Measurements from ENCODE around the gene POU6F2.
"Not testable (repeated sequence)": the region's sequence is repeated elsewhere in the genome, so short reads cannot be mapped to it uniquely, and the experiment has no call there.

POU6F2 gene

DNA sequence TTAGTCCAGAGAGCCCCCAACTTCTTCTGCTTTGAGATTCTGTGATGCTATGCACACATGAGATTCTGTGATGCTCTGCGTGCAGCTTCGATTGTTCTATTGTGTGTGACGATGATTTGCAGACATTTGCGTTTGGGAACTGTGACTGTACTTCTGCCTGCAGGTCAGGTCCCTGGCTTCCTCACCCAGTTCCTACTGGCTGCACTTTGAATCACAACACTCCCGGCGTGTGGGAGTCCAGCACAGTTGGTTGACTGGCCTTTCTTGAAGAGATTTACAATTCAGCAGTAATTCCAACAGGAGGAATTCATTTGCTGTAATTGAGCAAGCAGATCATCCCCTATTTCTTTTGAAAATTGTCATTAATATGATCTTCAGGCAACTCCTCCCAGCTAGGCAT is 336.3 kb downstream of the POU6F2 start:
- no peak for DNase-seq

DNA sequence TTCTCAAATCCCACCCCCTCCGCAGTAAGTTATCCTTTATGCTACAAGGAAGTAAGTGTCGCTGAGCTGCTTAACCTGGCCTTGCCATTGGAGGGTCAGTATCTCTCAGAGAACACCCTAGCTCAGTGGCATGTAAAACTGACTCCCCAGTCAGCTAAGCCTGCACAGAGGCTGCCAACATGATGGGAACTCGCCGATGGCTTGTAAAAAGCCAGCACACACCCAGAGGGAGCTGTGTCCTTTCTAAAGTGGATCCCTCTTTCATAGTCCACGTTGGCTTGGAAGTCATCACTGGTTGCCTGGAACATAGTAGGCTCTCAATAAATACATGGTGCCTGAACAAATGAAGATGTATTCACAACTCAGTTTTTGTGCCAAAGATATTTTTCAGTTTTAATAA is 339.4 kb downstream of the POU6F2 start:
- DNase-seq = no peak

DNA sequence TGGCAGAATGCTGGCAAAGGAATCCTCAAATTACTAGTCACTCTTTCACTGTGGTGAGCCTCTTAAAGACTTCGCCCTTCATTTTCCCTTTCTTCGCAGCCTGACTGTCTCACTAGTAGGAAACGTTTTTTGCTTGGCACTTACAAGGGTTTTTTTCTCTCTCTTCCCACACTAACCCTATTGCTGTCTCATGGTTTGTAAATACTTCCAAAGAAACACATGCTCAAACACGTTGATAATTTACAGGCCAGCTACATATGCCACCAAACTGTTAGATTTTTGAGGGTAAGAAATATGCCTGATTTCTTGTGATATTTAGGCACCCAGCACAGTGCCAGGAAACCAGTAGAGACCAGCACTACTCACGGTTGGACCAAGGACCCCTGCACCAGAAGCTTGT is 340.2 kb downstream of the POU6F2 start:
- DNase-seq = no peak

DNA sequence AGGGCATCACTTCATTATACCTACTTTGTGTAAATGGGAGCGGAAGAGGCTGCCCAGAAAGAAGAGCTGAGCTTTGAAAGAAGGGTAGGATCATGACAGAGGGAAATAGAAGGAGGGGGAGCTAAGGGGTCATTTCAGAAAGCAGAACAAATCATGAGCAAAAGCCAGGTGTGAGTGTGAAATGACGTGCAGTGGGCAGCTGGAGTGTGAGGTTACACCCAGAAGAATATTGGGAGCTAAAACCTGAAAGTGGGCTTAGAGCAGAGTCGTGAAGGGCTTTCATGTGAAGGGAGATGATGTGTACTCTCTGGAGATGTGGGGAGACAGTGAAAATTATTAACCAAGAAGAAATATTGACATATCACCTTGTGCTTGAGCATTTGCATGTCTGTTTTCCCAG is 343.5 kb downstream of the POU6F2 start:
- DNase-seq = no peak

DNA sequence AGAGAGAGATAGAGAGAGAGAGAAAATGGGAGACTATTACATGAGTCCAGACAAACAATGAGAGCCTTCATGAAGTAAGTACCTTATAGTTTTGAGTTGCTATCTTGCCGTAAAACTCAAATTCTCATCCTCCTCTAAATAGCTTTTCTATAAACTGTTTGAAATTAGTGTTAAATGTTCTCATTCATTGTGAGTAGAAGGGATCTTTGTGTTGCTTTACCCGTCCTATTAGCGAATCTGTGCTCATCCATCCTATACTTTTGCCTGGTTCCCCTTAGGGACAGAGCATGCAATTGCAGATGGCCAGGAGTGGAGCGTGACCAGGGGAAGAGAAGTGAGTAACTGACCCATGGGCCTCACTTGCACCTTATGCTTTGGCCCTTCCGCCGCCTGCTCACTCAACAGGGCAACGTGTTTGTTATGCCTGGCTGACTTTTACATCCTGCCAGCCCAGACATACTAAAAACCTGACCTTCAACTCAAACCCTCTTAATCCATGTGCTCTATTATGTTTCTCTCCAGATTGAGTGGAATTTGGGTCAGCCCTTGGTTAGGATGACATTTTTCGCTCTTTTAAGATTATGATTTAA is 344.3 kb downstream of the POU6F2 start:
- DNase-seq = no peak

DNA sequence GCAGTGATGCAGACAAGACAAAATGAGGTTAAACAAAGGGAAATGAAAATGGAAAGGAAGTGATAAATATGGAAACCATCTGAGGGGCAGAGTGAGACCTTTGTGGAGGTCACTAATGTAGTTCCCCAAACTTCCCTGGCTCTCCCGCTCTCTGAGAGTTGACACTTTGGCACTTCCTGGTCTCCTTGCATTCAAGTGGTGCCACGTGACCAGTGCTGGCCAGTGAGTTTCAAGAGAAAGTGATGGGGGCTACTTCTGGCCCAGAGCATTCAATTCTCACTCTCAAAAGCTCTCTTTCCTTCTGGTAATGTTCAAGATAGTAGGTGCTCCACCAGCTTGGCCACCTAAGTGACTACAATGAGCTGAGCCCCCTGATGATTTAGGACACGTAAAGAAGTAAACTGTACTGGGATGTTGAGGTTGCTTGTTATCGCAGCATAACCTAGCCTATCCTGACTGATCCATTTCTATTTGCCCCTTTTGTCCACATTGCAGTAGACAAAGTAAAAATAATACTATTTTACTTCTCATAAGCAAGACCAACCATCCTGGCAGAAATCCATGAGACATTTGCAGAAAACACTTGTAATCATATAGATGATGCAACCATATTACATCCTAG is 346.5 kb downstream of the POU6F2 start:
- DNase-seq = no peak

DNA sequence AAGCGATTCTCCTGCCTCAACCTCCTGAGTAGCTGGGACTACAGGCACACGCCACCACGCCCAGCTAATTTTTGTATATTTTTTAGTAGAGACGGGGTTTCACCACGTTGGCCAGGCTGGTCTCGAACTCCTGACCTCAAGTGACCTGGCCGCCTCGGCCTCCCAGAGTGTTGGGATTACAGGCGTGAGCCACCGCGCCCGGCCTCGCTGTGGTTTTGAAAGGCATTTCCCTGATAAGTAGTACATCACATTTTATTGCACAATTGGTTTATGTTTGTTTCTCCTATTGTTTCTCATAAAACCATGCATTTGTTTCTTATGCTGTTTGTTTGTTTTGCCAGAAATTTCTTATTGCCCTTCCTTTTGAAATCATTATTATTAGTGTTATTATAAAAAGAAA is 353.9 kb downstream of the POU6F2 start:
- DNase-seq = not testable (repeated sequence)

DNA sequence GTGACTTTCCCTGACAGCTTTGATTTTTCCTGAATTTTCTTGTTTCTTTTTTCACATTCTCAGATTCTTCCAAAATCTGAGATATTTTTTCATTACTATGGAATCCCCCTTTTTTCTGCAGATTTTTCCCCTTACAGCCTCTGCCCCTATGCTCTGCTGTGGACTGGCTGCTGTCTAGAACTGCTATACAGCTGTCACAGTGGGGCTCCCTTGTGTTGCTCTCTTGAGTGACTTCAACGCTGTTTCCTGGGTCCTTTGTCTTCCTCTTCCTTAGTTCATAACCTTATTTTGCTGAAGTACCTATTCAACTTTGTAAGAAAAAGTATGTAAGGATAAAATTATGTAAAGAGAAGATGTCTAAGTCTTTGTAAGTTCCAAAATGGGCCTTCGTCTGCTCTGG is 354.4 kb downstream of the POU6F2 start:
- no peak for DNase-seq

DNA sequence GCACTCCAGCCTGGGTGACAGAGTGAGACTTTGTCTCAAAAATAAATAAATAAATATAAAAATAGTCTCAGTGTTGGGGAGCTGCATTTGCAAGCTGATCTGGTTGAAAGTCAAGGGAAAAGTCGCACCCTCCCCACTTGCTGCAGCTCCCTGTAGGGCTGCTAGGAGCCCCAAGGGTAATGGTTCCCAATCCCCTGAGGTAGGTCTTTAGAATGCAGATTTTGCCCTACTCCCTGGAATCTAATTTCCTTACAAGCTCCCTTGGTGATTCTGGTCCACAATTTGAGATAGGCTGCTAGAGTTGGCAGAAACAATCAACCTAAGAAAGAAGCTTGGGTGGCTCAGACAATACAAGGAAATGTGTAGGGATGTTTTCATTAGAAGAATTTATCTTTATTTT is 356.0 kb downstream of the POU6F2 start:
- no peak for DNase-seq

DNA sequence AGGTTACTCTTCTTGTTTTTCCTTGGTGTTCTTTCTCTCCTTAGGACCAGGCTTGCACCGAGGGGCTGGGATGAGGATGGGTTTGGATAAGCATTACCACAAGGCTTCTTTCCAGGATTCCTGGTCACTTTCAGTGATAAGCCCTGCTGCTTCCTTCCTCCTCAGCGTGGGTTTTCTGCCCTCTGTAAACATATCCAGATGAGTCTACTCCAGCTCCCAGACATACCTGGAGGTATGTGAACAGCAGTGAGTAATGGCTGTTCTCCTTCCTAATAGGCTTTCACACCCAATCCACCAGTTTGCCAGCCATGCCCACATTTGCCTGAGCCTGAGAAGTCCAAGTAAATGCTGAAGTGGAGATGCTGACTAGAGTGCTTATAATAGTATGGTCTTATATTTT is 358.7 kb downstream of the POU6F2 start:
- no peak for DNase-seq

DNA sequence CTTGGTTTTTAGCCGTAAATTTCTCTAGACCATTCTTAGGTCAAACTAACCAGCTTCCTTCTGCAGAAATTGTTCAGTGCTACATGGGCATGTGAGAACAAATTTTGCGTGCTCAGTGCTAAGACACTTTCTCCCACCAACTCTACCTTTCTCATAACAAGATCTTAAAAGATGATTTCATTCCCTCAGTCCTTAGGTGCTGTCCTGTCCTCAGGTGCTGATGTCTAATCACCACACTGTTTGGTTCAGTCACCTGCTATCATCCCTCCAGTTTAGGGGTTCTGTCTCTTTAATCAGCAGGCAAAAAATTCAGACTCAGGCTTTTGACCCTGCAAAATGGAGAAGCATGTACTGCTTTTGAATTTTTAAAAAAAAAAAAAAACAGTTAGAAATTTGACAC is 361.0 kb downstream of the POU6F2 start:
- DNase-seq = no peak

DNA sequence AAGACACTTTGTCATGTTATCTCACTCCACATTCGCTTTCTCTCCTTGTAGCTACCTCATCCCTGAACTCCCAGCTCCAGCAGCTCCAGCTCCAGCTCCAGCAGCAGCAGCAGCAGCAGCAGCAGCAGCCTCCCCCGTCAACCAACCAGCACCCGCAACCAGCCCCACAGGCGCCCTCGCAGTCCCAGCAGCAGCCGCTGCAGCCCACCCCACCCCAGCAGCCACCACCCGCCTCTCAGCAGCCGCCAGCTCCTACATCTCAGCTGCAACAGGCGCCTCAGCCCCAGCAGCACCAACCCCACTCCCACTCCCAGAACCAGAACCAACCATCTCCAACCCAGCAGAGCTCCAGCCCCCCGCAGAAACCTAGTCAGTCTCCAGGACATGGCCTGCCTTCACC is 361.9 kb downstream of the POU6F2 start:
- no peak for DNase-seq

DNA sequence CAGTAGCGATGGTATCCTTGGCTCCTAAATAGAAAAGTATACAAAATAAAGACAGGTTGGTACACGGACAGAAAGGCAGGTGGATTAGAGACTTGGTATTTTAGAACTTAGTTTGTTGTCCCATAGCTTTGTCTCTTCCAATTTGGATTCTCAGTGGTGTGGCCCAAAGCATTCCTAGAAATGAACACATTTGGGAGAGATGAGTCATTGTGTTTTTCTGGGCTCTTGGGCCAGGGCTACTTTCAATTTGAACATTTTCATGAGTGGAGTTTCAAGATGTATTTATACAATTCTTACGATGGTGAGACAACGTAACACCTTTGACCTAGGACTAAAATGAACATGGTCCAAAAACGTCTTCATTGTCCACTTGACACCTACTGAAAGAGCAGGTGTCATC is 363.4 kb downstream of the POU6F2 start:
- no peak for DNase-seq

DNA sequence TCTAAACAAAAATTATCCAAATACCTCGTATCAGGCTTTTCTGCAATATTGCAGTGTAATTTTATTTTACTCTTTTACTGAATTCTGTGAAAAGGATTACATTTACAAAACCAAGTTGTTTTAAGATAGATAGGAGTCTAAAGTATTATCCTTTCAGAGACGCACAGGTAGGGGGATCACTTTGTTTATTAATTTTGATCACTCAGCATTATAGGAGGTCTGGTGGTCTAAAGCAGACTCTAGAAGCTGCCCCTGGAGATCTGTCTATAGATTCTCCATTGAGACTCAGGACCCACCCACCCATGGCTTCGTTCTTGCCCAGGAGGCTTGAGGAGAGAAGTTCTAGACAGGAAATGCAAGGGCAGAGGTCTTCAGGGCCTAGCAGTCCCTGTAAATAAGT is 365.1 kb downstream of the POU6F2 start:
- no peak for DNase-seq

DNA sequence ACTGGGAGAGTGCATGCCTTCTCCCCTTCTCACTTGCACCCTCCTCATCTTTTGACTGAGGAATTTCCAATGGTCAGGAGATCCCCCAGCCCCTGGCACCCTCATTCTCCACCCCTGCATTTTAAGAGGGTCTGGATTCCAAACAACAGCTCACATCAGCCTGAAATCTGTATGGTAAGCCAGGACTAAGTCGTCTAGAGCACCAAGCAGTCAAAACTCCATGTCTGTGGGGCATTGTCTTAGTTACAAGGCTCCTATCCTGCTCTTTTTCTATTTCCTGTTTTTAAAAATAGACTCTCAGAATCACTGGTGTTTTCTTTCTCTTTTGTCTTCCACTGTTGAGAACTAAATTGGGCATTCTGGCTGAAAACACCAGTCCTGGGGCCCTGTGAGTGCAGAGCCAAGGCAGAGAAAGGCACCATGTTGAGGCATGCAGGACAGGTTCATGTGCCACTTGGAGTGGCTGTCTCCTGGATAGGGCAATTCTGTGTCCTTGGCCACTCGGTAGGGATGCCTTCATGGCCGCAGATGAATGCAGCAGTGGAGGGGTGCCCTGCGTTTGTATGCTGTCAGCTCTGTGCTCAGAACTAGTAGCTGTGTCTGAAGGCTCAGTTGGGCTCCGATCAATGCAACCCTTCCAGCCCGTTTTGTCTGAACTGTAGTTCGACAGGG is 371.9 kb downstream of the POU6F2 start:
- DNase-seq = no peak

DNA sequence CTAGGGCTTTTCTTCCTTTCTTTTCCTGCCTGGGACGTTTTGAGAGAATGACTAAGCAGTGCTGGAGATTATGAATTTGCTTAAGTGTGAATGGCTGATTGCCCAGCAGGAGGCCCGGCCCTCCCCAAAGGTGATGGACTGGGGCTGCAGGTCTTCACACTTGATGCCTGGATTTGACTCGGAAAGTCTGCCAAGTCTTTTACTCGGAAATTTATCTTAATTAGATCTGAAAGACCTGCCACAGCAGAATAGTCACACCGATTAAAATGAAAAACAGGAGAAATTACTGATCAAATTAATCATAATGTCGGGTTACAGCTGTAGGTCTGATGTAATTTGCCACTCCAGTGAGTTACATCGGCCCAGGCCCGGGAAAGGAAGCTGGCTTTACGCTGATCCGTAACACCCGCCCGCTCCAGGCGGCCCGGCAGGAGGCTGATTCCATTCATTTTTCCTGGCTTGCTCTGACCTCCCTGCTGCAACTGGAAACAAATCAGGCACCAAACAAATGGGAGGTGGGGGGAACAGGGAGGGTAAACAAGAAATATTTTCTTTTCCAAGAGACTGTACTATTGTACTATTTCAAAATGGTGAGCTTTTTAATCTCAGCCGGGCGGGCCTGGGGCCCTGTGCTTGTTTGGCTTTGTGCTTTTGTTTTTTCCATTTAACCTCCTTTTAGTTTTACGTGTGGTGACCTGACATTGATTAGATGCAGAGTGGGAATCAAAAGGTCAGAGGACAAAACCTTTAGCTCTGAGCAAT is 376.1 kb downstream of the POU6F2 start:
- DNase-seq = peak; percentile 58

DNA sequence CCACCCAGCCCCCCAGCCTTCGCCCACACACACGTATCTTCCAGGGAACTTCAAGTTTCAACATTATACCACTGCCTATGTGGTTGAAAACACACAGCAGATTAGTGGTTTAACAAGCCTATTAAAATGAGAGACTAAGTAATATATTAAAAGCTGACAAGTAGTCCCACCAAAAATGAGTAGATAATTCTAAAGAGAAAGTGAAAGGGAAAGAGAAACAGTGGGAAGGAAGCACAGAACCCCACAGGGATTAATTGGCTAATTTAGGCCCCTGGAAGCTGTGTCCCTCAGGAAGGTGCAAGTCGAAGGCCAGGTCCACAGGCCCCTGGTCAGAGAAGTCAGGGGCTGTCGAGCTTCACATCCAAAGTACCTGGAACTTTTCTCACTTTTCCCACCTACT is 378.0 kb downstream of the POU6F2 start:
- no peak for DNase-seq

DNA sequence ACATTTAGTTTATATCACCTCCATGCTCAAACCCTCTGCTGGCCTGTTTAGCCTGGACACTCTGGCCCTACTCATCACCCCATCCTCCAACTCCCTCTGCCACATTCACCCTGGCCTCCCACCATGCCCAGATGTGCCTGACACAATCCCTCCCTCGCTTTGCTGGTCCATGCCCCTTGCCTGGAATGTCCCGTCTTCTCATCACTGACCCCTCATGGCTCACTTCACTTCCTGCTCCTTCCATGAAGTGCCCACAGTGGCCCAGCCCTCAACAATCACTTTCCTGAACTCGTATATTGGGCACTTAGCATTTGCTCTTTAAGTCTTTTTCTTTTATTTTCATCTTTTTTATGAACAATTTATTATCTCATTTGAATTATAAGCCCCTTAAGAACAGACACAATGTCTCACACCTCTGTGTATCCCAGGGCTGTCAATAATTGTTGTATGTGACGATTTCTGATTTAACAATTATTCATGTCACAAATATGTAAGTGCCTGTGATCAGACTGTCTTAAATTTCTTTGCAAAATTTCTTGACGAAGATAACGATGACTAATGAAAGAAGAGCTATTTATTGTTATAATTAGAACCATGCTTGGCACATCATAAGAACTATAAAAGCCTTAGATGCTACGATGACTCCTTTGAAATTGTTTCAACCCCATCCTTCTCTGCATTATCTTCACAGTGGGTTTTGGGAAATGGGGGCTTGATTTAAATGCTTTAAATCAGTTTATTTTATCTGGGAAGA is 378.6 kb downstream of the POU6F2 start:
- DNase-seq = peak; percentile 25

DNA sequence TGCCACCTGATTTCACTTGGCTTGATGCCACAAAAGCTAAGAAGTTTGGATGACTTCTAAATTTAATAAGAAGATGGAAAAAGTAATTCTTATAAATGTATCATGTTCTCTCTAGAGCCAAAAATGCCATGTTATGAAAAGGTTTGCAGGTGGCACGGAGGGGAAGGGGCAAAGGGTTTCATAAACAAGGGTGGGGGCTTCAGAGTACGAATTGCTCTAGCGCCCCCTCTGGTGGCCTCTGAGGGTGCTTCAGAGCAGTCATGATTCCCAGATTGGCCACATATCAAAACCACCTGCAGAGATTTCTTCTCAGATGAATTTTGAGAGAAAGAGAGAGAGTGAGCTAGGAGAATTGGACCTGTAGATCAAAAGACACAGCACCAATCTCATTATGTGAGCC is 379.9 kb downstream of the POU6F2 start:
- peak; percentile 43 for DNase-seq

DNA sequence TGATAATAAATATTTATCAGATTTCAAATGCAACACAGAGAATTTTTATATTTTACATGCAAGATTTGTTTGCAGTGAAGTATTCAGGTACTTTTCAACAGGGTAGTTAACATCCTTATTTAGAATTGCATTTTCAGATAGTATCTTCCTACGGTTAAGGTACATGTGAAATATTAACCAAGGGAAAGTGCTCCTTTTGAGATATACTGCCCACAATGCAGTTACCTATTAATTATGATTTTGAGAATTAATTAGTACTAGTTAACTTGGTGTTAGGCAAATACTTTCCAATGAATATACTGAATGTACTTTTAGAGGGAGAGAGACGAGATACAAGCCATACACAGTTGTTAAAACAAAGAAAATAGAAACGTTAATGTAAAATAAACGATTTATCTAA is 382.3 kb downstream of the POU6F2 start:
- no peak for DNase-seq

DNA sequence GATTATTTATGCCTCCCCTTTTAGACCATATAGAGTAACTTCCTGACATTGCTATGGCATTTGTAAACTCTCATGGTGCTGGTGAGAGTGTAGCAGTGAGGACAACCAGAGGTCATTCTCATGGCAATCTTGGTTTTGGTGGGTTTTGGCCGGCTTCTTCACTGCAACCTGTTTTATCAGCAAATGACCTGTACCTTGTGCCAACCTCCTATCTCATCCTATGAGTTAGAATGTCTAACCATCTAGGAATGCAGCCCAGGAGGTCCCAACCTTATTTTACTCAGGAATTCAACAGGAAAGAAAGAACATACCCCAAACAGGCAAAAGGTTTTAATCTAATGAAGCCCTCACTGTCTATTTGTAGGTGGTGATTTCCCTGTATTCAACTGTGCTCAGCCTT is 383.1 kb downstream of the POU6F2 start:
- DNase-seq = no peak

DNA sequence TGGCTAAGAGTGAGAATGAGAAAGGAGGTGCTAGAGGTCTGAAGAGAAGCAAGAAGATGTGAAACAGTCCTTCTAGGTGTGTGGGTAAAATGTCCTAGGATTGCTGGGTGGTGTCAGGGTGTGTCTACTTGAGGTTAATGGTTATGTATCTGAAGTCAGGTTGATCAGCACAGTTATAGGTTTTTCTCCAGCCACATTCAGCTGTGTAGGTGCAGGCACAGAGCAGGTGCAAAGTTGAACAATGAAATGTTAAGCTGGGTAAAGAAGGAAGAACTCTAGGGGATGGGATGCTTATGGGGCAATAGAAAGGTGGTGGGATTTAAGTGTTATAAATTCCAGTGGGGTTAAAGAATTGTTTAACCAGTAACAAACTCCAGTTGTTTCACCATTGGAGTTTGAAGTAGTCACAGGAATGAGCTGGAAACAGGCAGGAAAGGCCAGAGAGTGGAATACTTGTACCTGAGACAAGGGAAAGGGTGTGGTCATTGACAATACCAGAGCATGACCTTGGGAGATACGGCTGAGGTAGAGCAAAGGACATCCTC is 388.1 kb downstream of the POU6F2 start:
- DNase-seq = no peak

DNA sequence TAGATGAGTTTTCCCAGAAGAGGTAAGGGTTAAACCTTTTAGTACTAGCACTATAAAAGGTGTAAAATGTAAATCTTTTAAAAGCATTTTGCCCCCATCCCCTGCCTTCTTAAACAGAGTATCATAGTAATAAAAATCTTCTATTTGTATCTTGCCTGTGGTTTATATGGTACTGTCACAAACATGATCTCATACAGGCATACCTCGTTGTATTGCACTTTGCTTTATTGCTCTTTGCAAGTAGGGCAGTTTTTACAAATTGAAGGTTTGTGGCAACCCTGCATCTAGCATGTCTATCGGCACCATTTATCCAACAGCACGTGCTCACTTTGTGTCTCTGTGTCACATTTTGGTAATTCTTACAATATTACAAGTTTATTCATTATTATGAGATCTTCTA is 389.7 kb downstream of the POU6F2 start:
- no peak for DNase-seq

Measured in NCI-H82 (cell line).